Right ventricle myocardium inferior (tissue), 1 donor: ENCODE results near the gene CPXM1. TPM values are rescaled to one million over a fixed set of nuclear protein-coding genes. Genes with fewer than 3 reads are reported as not detected.

Experiments used
- total RNA-seq: library from RNA; stranded (reverse); fragmentation: NEBNext Ultra II Directional; extraction: Animal tissue kit (Norgen Biotek cat#: 25700); gene quantifications from one replicate; pipeline ENCODE4 v1.2.1, GENCODE V29; 2021
- donor health status: DM: no; HTN: yes; CAD: no; lungs with severe emphysema.

Gene CPXM1
- total RNA-seq, 1 donor from 2014 or later: 2.3 TPM

Other genes with a start within 250 kb of the CPXM1 start
- 46.7 TPM for gene NOP56, start 148.0 kb downstream of the CPXM1 start, total RNA-seq
- gene IDH3B, start 136.4 kb downstream of the CPXM1 start, total RNA-seq: 255 TPM
- gene EBF4, start 107.8 kb downstream of the CPXM1 start, total RNA-seq: 4.7 TPM
- not detected for gene C20orf141, start 14.4 kb upstream of the CPXM1 start, total RNA-seq
- not detected for gene TMEM239, start 15.7 kb upstream of the CPXM1 start, total RNA-seq
- gene PCED1A, start 40.0 kb upstream of the CPXM1 start, total RNA-seq: 10.7 TPM
- 18.0 TPM for gene VPS16, start 40.1 kb upstream of the CPXM1 start, total RNA-seq
- gene PTPRA, start 72.9 kb upstream of the CPXM1 start, total RNA-seq: 26.5 TPM
- not detected for gene GNRH2, start 243.0 kb upstream of the CPXM1 start, total RNA-seq
- 52.2 TPM for gene MRPS26, start 245.4 kb upstream of the CPXM1 start, total RNA-seq